GM04504 (cell line): ENCODE data around the gene ABL2.
"Not testable (repeated sequence)": the region's sequence is repeated elsewhere in the genome, so short reads cannot be mapped to it uniquely, and the experiment has no call there.

Source experiments
- DNase-seq: peaks from one replicate; pipeline ENCODE4 v3.0.0-alpha.2; 2012; ENCODE audit warnings: low read depth

ABL2 gene

GRCh38 chr1:179135707-179136106, 93.8 kb downstream of the ABL2 start:
- not testable (repeated sequence) for DNase-seq

- DNase-seq = not testable (repeated sequence)
Observed at GRCh38 chr1:179135168-179135567, 94.3 kb downstream of the ABL2 start.

DNA sequence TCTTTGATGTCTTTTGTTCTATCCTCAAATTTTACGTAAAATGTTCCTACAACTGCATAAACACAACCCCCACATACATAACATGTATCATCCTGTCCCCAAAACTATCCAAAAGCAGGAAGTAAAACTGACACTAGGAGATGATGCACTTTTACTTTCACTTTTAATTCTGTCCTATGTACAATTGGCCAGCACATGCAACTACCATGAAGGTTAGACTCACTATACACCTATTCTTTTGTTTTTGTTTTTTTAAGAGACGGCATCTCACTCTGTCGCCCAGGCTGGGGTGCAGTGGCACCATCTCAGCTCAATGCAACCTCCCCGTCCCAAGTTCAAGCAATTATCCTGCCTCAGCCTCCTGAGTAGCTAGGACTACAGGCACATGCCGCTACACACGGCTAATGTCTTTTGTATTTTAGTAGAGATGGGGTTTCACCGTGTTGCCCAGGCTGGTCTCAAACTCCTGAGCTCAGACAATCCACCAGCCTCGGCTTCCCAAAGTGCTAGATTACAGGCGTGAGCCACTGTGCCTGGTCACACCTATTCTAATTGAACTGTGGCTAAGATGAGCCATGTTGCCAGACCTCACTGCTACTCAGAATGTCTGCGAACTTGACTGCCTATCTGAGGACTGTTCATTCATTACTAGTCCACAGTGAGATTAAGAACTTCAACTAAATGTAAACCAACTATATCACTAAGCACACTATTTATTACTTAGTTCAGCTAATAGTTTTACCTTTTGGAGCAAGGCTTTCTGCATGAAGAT, 99.6 kb downstream of the ABL2 start:
- no peak for DNase-seq

DNA sequence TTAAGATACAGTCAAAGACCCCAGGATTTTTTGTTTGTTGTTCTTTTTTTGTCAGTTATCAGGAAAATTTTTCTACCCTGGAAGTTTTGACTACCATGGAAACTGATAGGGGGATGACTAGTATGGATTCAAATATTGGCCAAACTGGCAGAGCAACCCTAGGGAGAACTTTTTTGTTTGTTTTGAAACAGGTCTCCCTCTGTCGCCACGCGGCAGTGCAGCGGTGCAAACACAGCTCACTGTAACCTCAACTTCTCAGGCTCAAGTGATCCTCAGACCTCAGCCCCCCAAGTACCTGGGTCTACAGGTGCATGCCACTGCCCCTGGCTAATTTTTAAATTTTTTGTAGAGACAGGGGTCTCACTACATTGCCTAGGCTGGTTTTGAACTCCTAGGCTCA, 101.0 kb downstream of the ABL2 start:
- no peak for DNase-seq

- no peak for DNase-seq
Observed at GRCh38 chr1:179127163-179127895, 102.1 kb downstream of the ABL2 start.

DNA sequence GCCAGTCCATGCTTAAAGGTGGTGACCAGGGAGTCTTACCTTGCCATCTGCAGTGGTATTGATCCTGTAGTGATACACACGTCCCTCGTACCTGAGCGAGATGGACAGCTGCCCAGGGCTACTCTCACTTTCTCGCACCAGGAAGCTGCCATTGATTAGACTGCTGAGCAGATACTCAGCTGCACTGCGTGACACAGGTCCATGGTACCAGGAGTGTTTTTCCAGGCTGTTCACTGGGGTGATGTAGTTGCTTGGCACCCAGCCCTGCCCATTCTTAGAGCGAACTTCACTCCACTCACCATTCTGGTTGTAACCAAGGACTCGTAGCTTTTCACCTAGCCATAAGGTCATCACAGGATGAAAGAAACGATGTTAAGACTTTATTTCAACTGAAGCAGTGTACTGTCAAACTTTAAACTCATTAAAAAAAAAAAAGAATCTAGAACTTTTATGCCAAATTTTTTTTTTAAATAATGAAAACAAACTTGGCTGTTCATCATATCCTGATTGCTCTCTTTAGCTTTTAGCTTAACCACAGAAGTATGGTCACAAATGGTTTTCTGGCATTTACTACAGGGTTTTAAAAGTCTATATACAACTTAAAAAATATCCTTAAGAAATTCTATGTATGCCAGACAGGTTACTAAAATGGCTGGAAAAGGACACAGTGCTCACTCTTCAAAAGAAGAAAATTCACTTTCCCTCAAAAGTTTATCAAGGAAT, 103.0 kb downstream of the ABL2 start:
- no peak for DNase-seq

DNA sequence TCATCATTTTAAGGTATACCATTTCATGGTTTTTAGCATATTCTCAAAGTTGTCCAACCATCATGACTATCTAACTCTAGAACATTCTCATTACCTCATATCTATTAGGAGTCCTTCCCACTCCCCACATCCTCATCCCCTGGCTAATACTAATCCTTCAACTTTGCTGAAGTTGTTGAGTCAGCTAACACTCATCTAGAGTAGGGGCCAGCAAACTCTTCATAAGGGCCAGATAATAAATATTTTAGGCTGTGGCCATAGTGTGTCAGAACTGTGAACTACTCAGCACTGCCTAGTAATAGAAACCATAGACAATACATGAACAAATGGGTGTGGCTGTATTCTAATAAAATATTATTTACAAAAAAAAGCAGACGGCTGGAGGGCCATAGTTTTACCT, 104.6 kb downstream of the ABL2 start:
- DNase-seq = no peak

GRCh38 chr1:179121159-179121938, 108.1 kb downstream of the ABL2 start:
- DNase-seq = no peak

DNA sequence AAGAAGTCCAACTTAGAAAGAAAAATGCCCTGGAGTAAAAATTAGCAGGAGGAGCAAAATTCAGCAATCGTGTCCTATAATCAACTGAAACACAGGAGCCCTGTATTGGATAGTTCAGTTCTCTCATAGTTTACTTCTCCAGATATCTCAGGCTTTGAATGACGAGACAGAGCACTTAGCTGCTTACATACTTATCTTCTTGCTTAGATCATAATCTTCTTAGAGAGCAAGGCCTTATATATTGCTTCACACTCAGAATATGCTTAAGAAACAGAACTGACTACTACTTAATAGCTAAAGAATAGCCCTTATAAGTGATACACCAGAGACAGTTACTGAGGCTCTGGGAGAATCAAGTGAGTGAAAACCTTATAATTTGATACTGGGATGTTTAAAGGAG, 108.7 kb downstream of the ABL2 start:
- DNase-seq = no peak

DNA sequence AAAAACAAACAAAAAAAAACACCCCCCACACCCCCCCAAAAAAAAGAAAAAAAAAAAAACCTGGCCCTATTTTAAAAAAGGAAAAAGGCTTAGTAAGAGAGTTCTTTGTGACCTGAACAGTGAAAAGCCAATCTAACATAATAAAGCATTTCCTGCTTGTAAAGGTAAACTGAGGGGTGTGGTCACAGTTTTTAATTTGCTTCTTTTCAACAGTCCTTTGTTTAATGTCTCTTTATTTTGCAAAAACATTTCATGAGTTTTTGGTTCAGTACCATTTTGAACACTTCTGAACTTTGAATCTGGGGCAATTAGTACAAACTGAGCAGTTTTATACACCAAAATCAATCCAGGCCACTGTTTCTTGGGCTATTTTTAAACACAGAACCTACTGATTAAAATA, 110.0 kb downstream of the ABL2 start:
- no peak for DNase-seq

GRCh38 chr1:179115181-179115580, 114.3 kb downstream of the ABL2 start:
- DNase-seq = no peak

DNA sequence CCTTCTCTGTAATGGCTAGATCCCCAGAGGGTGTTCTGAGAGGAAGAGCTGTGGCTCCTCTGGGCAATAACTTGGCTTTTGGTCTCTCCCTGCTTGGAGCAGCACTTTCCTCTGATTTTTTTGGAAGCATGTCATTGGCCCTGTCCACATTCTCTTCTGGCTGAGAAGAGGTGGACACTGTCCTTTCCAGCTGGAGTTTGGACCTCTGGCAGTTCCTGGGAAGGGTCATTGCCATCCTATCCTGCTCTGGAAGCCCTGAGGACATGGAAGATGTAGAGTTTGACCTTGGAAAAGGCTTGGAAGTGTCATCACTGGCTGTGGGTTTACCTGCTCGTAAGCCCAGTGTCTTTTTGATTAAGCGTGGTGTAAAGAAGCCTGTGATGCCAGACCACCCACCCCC, 120.8 kb downstream of the ABL2 start:
- no peak for DNase-seq

- no peak for DNase-seq
Observed at GRCh38 chr1:179107706-179108629, 121.5 kb downstream of the ABL2 start.

DNA sequence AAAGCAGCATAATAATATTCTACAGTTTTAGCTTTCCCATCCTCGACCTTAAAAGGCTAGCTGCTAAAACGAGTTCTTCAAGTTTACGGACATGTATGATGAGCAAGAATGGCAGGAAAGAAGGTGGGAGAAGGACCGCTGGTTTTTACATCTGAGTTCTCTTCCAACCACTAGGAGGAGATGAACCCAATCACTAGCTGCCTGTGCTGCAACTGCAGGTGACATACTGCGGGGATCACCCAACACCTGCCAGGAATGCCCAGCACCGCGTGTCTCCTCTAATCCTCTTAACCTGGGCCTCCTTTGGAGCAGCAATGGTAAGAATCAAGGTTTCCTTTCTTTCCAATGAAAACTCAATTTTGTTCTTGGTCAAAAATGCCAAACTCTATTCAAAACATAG, 124.1 kb downstream of the ABL2 start:
- DNase-seq = no peak

GRCh38 chr1:179104611-179105250, 124.7 kb downstream of the ABL2 start:
- DNase-seq = no peak

DNA sequence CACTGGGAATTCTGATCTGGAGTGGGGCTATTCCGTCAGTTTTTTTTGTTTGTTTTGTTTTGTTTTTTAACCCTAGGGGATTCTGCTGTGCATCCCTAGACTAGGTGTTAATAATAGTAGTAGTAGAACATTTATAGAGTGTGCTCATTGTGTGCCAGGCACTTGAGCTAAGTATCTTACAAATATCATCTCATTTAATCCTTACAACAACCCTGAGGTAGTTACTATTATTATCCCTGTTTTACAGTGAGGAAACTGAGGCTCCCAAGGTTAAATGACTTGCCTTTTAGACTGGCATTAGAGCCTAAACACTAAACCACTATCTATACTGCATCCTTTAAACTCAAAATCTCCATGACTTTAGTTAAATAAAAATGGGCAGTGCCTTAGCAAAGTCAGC, 125.5 kb downstream of the ABL2 start:
- DNase-seq = no peak

- no peak for DNase-seq
Observed at GRCh38 chr1:179101566-179101965, 127.9 kb downstream of the ABL2 start.

DNA sequence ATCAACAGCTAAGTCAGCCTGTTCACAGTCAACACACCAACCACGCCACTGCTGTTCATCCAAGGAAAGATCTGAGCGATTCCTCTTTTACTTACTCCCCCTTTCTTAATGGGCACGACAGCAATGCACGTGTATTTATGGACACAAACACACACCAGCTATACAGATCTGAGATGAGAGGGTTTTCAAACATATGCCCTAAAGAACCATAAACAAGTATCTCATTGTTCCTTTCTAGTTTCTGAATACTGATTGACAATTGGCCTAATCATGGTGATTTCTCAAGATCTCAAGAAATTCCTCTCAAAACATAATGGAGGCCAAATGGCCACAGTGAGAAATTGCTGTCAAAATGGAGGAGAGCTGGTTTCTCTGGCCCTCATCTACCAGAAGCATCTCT, 129.6 kb downstream of the ABL2 start:
- DNase-seq = no peak

DNA sequence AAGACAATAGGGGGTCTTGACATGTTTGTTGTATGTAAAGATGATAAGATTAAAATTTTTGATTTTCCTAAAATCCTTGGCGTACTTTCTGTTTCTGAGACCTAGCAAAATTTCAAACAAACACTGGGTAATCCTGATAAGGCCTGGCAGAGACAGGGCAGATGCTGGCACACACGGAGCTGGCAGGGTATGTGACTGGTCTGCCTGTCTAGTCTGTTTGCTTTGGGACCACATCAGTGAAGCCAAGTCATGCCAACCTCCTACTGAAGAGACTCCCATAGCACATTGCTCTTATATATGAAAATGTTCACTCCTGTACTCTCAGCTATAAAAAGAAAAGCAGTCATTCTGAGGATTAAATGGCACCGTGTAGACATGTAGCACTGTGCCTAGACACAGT, 133.6 kb downstream of the ABL2 start:
- DNase-seq = no peak

DNA sequence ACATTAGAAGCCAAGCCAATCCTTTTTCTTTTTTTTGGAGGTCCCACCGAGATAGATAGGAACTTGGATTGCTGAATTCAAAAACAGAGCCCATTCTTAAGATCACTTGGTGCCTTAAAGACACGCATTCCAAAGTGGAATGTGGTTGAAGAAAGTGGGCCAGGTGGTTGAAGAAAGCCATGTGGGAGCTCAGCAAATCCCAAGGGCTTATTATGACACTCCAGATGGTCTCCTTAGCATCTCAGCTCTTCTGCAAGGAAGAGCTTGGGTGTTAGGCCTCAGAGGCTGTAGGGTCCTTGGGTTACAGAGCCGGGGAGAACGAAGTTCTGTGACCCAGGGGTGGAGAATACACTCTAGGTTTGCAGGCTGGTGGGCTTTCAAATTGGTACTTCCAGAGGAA, 134.1 kb downstream of the ABL2 start:
- DNase-seq = no peak

GRCh38 chr1:179094818-179095217, 134.7 kb downstream of the ABL2 start:
- DNase-seq = no peak
